ENCODE data around the gene F8. TPM values are rescaled to one million over a fixed set of nuclear protein-coding genes. Genes with fewer than 3 reads are reported as not detected.

The F8 gene
- total RNA-seq, 6 donors from 2014 or later: 4.3 to 47.1 (median 21.7) TPM

DNA sequence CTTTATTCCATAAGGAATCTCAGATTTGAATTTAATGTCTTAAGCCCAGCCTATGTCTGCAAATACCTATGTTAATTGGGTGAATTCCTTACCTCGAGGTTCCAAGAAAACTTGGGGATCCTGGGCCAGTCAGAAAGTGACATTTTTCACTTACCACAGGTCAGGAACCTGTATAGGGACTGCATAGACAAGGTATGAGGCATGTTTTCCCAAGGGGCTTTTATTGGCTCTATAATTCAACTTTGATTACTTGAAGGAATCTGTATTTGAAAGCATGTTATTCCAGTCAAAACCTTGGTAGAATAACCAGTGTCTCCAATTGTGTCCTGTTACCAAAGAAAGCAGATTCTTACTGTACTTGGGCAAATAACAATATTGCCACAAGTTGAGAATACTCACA lies 208.7 kb downstream of the F8 start:
- ATAC-seq (ENCODE audit: low FRiP score in 2 of 2) (no peak), DNase-seq (no peak)
- H3K27ac ChIP-seq: no peak overlapping the region
- no peak overlapping the region for H3K4me3 ChIP-seq
- no peaks in the 10 kb centered on the region for H3K4me1 ChIP-seq
- H3K36me3 ChIP-seq: no peaks in the 10 kb centered on the region
- WGBS, 2 donors: 26 to 58% methylated on average over 1 of the region's 1 CpG
- H3K27me3 ChIP-seq: no peaks in the 10 kb centered on the region
- H3K9me3 ChIP-seq: no peaks in the 10 kb centered on the region
- TF ChIP-seq POLR2AphosphoS5 (IDR thresholded peaks at IDR 0.05) (no peak), POLR2A (IDR thresholded peaks at IDR 0.05) (no peak), EP300 (IDR thresholded peaks at IDR 0.05) (no peak)
- TF ChIP-seq, protein P1, sequence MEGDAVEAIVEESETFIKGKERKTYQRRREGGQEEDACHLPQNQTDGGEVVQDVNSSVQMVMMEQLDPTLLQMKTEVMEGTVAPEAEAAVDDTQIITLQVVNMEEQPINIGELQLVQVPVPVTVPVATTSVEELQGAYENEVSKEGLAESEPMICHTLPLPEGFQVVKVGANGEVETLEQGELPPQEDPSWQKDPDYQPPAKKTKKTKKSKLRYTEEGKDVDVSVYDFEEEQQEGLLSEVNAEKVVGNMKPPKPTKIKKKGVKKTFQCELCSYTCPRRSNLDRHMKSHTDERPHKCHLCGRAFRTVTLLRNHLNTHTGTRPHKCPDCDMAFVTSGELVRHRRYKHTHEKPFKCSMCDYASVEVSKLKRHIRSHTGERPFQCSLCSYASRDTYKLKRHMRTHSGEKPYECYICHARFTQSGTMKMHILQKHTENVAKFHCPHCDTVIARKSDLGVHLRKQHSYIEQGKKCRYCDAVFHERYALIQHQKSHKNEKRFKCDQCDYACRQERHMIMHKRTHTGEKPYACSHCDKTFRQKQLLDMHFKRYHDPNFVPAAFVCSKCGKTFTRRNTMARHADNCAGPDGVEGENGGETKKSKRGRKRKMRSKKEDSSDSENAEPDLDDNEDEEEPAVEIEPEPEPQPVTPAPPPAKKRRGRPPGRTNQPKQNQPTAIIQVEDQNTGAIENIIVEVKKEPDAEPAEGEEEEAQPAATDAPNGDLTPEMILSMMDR (IDR thresholded peaks at IDR 0.05): no peak

DNA sequence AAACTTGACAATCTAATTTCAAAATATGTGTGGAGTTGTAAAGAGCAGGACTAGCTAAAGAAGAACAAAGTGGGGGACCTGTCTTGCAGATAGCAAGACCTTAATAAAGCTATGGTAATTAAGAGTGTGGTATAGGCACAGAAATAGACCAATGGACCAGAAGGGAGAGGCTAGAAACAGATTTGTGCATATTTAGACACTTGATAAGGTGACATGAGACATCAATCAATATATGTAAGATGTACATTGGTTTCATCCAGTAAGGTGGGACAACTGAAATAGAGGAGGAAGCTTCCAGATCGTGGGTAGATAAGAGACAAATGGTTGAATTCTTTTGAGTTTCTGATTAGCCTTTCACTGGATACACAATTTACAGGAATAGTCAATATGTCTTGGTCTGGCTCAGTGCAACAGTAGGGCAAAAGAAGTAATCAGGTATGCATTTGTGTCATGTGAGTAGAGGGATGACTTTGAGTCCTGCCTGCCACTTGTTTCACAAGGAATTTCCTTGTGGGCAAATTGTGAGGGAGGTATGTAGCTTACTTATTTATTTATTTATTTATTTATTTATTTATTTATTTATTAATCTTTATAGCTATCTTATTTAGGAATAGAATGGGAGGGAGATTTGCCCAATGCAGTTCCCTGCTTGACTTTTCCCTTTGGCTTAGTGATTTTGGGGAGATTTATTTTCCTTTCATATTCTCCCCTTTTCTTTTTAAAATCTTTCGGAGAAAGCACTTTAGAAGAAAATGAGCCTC lies 210.0 kb downstream of the F8 start:
- Histone ChIP-seq H3K9me3 (no peaks in the 10 kb centered on the region), H3K4me1 (no peaks in the 10 kb centered on the region), H3K4me3 (no peak overlapping the region), H3K36me3 (no peaks in the 10 kb centered on the region), H3K27me3 (no peaks in the 10 kb centered on the region), H3K27ac (no peak overlapping the region)
- 70 to 77% methylated on average over 2 of the region's 2 CpGs for WGBS, 2 donors
- ATAC-seq (ENCODE audit: low FRiP score in 2 of 2) (no peak), DNase-seq (no peak)
- no peak for TF ChIP-seq POLR2A (IDR thresholded peaks at IDR 0.05)
- no peak for TF ChIP-seq EP300 (IDR thresholded peaks at IDR 0.05)
- no peak for TF ChIP-seq POLR2AphosphoS5 (IDR thresholded peaks at IDR 0.05)
- TF ChIP-seq, protein P1 (IDR thresholded peaks at IDR 0.05): no peak

DNA sequence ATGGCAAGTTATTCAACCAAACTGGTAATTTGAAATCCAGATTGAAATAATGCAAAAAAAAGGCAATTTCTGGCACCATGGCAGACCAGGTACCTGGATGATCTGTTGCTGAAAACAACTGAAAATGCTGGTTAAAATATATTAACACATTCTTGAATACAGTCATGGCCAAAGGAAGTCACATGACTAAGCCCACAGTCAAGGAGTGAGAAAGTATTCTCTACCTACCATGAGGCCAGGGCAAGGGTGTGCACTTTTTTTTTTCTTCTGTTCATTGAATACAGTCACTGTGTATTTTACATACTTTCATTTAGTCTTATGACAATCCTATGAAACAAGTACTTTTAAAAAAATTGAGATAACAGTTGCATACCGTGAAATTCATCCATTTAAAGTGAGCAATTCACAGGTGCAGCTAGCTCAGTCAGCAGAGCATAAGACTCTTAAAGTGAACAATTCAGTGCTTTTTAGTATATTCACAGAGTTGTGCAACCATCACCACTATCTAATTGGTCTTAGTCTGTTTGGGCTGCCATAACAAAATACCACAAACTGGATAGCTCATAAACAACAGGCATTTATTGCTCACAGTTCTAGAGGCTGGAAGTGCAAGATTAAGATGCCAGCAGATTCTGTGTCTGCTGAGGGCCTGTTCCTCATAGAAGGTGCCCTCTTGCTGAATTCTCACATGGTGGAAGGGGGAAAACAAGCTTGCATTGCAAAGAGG lies 212.4 kb downstream of the F8 start:
- Histone ChIP-seq H3K27me3 (no peaks in the 10 kb centered on the region), H3K4me1 (peaks cover 0 to 3% (median 0%) of the 10 kb centered on the region in 4 donors), H3K36me3 (no peaks in the 10 kb centered on the region), H3K4me3 (no peak overlapping the region), H3K9me3 (no peaks in the 10 kb centered on the region), H3K27ac (no peak overlapping the region)
- WGBS, 2 donors: 82 to 87% methylated on average over 1 of the region's 1 CpG
- no peak for DNase-seq
- no peak for ATAC-seq (ENCODE audit: low FRiP score in 2 of 2)
- TF ChIP-seq, protein P1 (IDR thresholded peaks at IDR 0.05): no peak
- no peak for TF ChIP-seq POLR2A (IDR thresholded peaks at IDR 0.05)
- TF ChIP-seq EP300 (IDR thresholded peaks at IDR 0.05): no peak
- TF ChIP-seq POLR2AphosphoS5 (IDR thresholded peaks at IDR 0.05): no peak

DNA sequence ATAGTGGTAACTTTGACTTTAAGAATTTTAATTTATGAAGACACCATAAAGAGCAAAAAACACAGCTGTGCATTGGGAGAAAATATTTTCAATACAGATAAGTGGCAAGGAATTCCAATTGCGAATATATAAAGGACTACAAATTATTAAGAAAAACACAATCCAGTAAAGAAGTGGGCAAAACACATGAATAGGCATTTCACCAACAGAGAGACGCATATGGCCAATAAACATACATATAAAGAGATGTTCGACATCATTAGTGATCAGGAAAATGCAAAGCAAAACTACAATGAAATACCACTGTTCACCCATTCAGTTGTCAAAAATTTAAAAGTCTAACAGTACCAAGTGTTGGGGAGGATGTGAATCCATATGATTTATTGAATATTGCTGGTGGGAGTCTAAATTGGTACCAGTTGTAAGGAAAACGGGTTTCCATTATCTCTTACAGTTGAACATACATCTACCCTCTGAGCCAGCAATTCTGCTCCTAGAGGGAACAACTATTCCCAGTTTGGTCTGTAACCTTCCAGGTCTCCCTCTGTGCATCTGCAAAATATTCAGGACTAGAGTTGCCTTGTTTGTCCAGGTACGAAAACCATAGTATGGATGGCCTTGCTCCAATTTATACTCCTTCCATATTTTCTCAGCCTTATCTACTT lies 215.6 kb downstream of the F8 start:
- H3K27me3 ChIP-seq: no peaks in the 10 kb centered on the region
- DNase-seq (no peak), ATAC-seq (ENCODE audit: low FRiP score in 2 of 2) (no peak)
- no peaks in the 10 kb centered on the region for H3K9me3 ChIP-seq
- H3K4me3 ChIP-seq: no peak overlapping the region
- no peak for TF ChIP-seq POLR2A (IDR thresholded peaks at IDR 0.05)
- no peak for TF ChIP-seq EP300 (IDR thresholded peaks at IDR 0.05)
- TF ChIP-seq, protein P1 (IDR thresholded peaks at IDR 0.05): no peak
- no peaks in the 10 kb centered on the region for H3K36me3 ChIP-seq
- 91 to 95% methylated on average over 5 of the region's 5 CpGs for WGBS, 2 donors
- peaks cover 0 to 7% (median 5%) of the 10 kb centered on the region in 4 donors for H3K4me1 ChIP-seq
- H3K27ac ChIP-seq: no peak overlapping the region
